RWPE1 (cell line): ENCODE results near the gene SIK3.

ENCODE experiments used
- CTCF ChIA-PET: fragments of 350-600 bp; sonication (Branson Sonifier 250); formaldehyde crosslinking; extraction: SDS; loops from one replicate; lab custom pipeline; 2021; lab: Yijun Ruan, JAX
- POLR2A ChIA-PET: fragments of 400-600 bp; formaldehyde crosslinking; extraction: SDS; loops from one replicate; lab custom pipeline; 2020; ENCODE audit warnings: antibody characterized with exemption; ENCODE audit not compliant: low non-redundant PET; lab: Yijun Ruan, JAX
- DNase-seq: peaks from one replicate; pipeline ENCODE4 v3.0.0; 2012; ENCODE audit warnings: low spot score
- H3K27ac ChIP-seq: fragments of 450-650 bp; 2 replicates; pipeline ENCODE4 v1.5.1; 2017
- TF ChIP-seq, protein P1 (sequence below): fragments of 450-650 bp; conservative IDR thresholded peaks from 2 replicates; pipeline ENCODE4 v1.5.1; 2017; ENCODE audit warnings: low read depth, mild to moderate bottlenecking

Gene SIK3

DNA sequence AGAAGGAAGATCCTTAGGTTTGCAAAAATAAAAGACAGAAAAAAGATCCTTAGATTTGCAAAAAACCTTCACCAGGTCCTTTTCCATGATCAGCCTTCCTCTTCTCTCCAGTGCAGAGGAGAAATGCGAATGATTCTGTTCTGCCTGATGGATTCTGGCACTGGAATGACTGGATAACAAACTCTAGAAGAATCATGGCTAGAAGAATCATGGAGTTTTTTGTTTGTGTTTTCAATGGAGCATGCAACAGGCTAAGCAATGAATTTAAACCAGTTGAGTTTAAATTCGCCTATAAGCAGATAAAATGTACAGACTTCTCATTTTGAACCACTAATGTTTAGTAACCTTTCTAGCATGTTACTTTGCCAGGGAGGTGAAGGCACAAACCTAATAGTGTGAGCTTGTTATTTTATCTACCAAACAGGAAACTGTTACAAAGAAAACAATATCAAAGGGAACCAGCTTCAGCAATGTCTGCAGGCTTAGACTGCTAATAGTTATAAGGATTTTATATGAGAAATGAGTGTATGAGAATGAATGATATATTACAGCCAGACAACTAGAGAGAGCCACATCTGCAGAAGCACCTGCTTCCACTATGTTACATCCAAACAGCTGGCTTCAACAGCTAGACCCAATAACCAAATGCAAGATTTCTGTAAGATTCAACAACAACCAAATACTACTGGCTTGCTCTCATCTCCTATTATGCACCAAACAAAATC is 196.1 kb downstream of the SIK3 start:
- no peak for DNase-seq
- CTCF ChIA-PET = interaction anchor here (1.2 kb wide), 1 partner anchor 204 kb away, joined by 3 read pairs; no protein-coding TSS in a partner anchor
- TF ChIP-seq, protein P1, sequence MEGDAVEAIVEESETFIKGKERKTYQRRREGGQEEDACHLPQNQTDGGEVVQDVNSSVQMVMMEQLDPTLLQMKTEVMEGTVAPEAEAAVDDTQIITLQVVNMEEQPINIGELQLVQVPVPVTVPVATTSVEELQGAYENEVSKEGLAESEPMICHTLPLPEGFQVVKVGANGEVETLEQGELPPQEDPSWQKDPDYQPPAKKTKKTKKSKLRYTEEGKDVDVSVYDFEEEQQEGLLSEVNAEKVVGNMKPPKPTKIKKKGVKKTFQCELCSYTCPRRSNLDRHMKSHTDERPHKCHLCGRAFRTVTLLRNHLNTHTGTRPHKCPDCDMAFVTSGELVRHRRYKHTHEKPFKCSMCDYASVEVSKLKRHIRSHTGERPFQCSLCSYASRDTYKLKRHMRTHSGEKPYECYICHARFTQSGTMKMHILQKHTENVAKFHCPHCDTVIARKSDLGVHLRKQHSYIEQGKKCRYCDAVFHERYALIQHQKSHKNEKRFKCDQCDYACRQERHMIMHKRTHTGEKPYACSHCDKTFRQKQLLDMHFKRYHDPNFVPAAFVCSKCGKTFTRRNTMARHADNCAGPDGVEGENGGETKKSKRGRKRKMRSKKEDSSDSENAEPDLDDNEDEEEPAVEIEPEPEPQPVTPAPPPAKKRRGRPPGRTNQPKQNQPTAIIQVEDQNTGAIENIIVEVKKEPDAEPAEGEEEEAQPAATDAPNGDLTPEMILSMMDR = no peak
- POLR2A ChIA-PET = interaction anchor here (0.5 kb wide), 1 partner anchor 204 kb away, joined by 6 read pairs; no protein-coding TSS in a partner anchor
- H3K27ac ChIP-seq = no peak overlapping the region

- DNase-seq = no peak
- ChIA-PET POLR2A (no interaction called here), CTCF (interaction anchor here (0.6 to 1.2 kb wide), 2 partner anchors 61 to 205 kb away, joined by 3 read pairs; no protein-coding TSS in a partner anchor)
- TF ChIP-seq, protein P1 = no peak
- no peak overlapping the region for H3K27ac ChIP-seq
These were observed 197.0 kb downstream of the SIK3 start for GRCh38 chr11:116901211-116901610.

DNA sequence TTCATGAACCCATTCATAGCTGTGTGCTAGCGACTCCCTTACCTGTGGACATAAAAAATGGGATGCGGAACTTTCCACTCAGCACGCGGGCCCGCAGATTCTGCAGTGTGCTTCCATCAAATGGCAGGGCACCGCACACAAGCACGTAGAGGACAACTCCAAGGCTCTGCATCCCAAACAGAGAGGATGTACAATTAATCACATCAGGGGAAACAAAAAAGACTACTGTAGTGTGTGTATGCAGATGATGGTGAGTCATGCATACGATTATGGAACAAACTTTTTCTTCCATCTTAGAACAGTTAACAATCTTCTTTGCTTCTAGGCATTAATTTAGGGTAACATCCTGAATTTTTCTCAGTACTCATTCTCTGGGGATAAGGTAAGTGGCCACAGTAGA is 202.0 kb downstream of the SIK3 start:
- H3K27ac ChIP-seq = no peak overlapping the region
- ChIA-PET POLR2A (no interaction called here), CTCF (no interaction called here)
- DNase-seq = no peak
- TF ChIP-seq, protein P1 = no peak

GRCh38 chr11:116895048-116895757 is 203.0 kb downstream of the SIK3 start:
- DNase-seq = no peak
- POLR2A ChIA-PET = no interaction called here
- CTCF ChIA-PET = no interaction called here
- H3K27ac ChIP-seq = no peak overlapping the region
- TF ChIP-seq, protein P1 = no peak

DNA sequence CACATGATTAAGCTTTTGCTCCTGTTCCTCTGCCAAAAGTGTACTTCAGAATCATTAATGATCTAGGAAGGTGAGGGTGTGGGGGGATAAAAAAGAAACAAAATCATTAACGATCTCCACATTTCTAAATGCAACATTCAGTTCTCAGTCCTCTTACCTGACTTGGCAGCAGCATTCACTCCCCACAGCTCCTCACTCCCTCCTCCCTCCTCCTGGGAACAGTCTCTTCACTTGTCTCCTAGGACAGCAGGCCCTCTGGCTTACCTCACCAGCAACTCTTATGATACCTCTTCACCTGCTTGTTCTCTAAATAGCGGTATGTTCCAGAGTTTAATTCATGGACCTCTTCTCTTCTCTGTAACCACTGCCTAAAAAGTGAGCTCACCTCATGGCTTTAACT is 204.3 kb downstream of the SIK3 start:
- no peak for DNase-seq
- POLR2A ChIA-PET = interaction anchor here (0.6 kb wide), 1 partner anchor 250 kb away, joined by 3 read pairs; the partner anchor contains the start of gene PAFAH1B2
- CTCF ChIA-PET = no interaction called here
- no peak overlapping the region for H3K27ac ChIP-seq
- TF ChIP-seq, protein P1 = no peak

DNA sequence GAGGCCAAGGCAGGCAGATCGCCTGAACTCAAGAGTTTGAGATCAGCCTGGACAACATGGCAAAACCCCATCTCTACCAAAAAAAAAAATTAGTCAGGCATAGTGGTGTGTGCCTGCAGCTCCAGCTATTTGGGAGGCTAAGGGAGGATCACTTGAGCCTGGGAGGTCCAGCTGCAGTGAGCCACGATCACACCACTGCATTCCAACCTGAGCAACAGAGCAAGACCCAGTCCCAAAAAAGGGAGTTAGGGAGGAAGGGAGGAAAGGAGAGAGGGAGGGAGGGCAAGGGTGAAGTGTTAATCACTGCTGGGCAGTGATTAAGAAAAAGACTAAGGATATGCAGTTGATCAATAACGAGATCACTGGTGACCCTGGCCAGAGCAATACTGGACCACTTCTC is 204.8 kb downstream of the SIK3 start:
- no peak overlapping the region for H3K27ac ChIP-seq
- DNase-seq = no peak
- TF ChIP-seq, protein P1 = no peak
- POLR2A ChIA-PET = interaction anchor here (0.6 kb wide), 1 partner anchor 251 kb away, joined by 3 read pairs; the partner anchor contains the start of gene PAFAH1B2
- CTCF ChIA-PET = no interaction called here
